HL-60 (cell line): ENCODE measurements around the gene XRCC4.

Experiments used
- CTCF ChIP-seq: IDR thresholded peaks from one replicate; pipeline ENCODE4 v1.5.1; 2011; ENCODE audit warnings: low read length, control low read depth, inconsistent platforms; ENCODE audit not compliant: insufficient read depth
- POLR2AphosphoS5 ChIP-seq: IDR thresholded peaks from 2 replicates; pipeline ENCODE4 v1.6.1; 2012; ENCODE audit warnings: low read depth

DNA sequence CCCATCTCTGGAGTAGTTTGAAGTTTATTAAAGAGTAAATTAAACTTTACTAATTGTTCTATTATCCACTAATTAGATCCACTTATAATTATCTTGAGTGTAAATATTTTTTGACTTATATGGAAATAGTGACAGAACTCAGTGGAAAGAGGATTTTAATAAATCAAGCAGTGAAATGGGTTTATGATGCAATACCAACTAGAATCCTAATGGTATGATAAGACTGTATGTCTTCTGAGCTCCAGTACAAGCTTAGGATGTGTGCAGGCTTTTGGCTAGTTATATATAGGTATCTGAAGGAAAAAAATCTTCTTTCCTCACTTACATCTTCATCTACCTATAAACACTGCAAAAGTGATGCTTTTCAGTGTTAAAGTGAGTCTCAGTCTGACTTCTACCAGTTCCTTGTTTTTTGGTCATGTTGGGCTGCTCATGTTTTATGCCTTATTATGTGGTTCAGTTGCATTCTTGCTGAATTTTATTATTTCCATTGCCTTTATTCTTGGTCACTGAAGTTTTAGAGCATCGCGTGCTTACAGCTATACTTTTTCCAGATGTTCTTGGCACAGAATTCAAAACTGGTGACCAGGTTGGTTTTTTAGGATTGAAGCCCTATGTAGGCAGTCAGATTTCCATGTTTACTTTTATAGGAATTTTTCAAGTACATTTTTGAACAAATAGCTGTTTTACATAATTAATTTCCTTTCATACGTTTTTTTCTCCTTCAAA, 30.5 kb downstream of the XRCC4 start:
- TF ChIP-seq CTCF (no peak), POLR2AphosphoS5 (no peak)
